ENCODE measurements around the gene DOCK3.
"Not testable (repeated sequence)": the region's sequence is repeated elsewhere in the genome, so short reads cannot be mapped to it uniquely, and the experiment has no call there.

Gene DOCK3

DNA sequence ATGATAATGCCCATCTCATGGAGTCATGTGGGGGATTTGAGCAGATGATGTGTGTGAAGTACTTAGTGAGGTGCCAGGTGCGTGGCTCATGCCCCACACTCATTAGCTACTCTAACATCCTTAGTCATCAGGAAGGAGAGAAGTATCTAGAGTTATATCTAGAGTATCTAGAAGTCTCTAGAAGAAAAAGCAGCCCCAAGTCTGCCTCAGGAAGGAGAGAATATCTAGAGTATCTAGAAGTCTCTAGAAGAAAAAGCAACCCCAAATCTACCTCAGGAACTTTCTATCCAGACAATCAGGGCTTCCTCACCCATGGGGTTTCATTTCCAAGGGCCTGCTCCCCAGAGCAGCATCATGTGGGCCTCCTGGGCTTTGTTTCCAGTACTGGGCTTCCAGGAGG is 24.7 kb upstream of the DOCK3 start:
- Histone ChIP-seq H3K4me3 (no peak overlapping the region), H3K27ac (no peak overlapping the region)

DNA sequence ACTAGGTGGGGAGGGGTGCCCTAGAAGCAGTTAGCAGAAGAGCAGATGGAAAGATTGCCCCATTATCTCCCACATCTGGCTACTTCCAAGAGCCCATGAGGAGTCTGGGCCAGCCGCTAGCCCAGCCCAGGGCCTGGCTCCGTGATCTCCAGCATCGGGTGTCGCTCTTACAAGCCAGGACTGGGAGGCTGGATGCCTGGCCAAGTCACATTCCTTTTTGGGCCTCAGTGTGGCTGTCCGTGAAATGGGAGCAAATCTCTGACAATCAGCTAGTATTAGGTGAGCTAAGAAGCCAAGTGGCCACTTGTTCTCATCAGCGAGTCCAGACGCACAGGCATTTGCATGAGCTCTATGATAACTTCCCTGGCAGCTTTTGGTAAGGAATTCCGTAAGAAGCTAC is 23.3 kb upstream of the DOCK3 start:
- H3K4me3 ChIP-seq: no peak overlapping the region

DNA sequence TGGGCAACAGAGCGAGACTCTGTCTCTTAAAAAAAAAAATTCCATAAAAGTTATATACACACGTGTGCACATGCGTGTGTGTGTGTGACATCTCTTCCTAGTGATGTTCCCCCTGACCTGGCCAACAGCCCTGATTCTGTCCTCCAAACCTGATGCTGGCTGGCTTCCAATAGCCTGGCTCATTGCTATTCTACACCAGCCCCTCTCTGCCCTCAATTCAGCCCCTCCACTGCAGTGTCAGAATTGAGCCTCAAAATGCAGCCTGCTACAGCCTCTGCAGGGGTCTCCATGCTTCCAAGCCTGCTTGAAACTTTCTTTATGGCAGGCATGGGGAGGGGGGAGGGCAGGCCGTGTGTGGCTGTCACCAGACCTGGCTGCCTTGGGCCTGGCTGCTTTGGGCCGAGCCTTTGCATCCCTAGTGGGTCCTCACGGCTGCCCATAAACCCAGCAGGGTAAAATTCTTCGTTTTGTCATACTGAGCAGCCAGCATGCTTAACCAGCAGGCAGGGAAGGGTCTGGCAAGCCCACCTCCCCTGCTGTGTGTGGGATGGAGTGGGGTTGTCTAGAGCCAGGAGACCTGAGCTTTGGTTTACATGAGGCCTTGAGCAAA is 22.7 kb upstream of the DOCK3 start:
- no peak overlapping the region for H3K27ac ChIP-seq
- no peak overlapping the region for H3K4me3 ChIP-seq

More for the DNA sequence above, 23.3 kb upstream of the DOCK3 start:
- no peak overlapping the region for H3K27ac ChIP-seq

DNA sequence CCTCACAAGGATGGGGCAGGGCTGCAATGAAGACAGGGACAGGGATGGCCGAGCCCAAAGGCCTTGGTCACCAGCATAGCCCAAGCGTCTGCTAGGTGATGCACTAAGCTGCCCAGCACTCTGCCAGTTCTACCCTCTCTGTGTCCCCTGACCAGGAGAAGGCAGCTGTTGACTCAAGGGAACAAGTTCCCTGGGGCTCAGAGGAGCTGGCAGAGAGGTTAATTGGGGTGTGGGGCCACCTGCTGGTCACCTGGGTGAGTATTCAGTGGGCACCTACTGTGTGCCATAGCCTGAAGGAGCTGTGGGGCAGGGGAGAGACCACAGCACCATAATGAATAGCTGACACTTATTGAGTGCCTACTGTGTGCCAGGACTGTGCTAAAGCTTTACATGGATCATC is 22.0 kb upstream of the DOCK3 start:
- H3K27ac ChIP-seq: no peak overlapping the region
- H3K4me3 ChIP-seq: no peak overlapping the region

DNA sequence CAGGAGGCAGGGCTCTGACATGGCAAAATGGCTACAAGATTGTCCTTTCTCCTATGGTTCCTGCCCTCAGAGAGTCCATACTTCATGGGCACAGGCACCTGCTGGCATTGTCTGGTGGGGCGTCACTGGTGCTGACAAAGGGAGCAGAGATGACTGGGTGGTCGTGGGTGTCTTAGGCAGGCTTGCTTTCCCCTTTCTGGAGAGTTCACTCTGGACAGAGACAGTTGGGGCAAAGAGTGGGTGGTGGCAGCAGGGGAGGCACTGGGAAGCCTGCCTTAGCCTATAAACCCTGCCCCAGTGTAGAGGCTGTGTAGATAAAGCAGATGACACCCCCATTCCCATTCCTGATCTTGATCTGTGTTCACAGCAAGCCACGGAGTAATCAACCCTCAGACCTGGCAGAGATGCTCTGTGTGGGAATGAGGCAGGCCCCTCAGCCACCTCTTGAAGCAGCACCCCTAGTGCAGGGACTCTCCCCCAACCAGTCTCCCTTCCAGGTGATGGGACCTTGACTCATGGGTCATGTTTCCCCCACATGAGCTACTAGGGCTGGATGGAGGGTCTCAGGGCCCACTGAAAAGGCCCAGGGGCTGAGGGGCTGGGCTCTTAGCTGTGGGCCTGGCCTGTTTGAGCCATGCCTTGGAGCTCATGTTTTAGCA is 20.7 kb upstream of the DOCK3 start:
- Histone ChIP-seq H3K4me3 (no peak overlapping the region), H3K27ac (peak overlapping the region in 1 of 21 experiments; percentile 0)

DNA sequence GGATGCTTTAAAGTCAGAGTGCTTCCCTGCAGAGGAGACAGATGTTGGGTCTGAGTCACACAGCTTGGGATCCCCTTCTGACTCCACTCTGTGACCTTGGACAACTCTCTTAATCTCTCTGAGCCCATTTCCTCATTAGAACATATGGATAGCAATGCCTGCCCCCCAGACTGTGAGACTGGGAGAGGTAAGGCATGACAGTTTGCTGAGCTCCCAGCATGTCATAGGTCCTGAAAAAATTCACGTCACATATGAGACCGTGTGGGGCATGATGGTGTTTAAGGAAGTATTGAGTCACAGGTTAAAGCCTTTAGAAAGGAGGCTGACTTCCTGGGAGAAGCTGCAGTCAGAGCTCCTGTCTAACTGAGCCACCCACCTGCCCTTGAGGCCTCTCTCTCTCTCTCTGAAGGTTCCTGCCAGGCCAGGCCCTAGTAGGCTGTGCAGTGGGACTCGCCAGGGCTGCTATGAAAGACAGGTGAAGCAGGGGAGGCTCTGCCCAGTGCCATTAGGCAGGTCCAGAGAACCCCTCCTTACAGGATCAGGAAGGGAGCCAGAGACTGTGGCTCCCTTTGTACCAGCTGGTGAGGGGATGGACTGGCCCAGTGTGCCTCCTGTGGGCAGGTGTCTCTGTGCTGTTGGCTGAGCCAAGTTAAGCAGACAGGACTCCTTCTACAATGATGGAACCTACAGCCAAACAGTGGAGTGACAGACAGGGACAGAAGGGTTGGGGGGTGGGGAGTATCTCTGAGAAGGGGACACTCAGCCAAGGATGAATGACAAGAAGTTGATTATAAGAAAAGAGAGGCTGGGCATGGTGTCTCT is 19.5 kb upstream of the DOCK3 start:
- Histone ChIP-seq H3K27ac (no peak overlapping the region), H3K4me3 (no peak overlapping the region)

DNA sequence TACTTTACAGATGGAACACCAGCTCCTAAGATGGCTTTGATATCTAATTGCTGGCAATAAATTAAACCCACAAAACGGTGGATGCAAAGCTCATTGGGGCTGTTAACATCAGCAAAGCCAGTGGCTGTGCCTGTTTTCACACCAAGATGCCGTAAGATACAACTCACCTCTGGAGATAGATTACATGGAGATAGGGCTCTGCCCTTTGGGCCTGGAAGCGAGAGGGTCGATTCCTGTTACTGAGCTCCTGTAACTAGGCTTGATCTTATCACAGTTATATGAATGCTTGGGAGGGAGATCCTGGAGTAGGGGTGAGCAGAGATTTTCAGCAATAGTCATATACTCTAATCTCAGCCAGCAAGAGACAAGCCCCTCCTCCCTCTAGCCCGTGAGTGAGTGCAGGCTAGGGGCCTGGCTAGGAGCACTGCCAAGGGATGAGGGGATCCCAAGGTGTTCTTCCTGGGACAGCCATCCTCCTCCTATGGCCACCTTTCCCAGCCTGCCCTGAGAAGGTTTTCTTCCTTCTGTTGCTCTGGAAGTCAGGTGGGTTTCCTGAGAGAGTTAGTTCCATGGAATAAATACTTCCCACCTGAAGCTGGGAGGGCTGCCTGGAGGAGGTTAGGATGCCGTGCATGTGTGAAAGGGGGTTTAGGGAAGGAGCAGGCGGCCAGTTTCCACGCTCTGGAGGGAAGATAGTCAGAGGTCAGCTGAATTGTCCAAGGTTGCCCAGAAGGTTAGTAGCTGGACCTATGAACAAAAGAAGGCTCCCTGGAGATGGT is 18.1 kb upstream of the DOCK3 start:
- Histone ChIP-seq H3K27ac (no peak overlapping the region), H3K4me3 (no peak overlapping the region)

DNA sequence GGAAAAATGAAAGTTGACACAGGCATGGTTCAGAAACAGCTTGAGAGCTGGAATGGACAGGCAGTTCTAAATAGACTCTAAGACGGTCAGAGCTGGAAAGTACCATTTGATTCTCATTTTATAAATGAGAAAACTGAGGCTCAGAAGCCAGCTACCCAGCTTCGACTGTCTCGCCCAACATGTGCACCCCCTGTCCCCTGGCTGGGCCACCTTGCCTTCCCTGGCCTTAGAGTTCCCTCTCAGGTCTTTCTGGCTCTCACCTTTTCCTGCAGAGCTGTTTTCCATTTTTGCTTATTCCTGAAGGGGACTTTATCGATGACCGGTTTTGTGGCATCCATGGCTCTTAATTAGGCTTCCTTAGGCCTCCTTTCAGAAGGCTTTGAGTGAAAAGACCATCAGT is 17.3 kb upstream of the DOCK3 start:
- no peak overlapping the region for H3K4me3 ChIP-seq
- H3K27ac ChIP-seq: no peak overlapping the region

DNA sequence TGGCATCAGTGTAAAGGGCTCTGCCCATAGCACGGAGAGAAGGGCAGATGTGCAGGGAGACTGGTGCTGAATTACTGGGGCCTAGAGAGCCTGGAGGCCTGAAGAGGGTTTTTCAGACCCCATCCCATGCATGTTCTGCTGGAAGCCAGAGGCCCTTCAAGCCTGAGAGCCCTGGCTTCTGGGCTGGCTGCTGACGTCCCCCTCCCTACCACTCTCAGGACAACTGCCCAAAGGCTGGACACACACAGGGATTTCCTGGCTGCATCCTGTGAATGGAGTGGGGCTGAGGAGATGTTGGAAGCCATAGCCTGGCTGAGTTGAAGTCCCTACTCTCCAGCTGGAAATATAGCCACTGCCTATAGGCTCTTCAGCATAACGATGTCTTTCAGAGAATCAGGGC is 16.9 kb upstream of the DOCK3 start:
- Histone ChIP-seq H3K4me3 (no peak overlapping the region), H3K27ac (no peak overlapping the region)

DNA sequence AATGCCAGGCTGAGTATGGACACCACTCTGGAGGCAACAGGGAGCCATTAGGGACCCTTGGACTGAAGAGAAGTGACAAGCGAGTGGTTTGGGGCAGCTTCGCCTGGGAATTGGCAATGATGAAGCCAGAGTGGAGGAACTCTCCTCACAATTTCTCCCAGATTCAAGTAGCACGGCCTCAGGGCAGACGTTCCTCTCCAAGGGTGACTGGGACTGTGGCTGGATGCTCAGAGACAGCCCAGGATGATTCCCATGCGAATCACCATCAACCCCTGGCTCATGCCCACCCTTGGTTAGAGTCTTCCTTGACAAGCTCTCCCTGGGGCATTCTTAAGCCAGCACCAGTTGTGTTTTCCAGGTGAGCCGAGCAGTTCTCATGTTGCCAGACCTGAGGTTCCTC is 16.3 kb upstream of the DOCK3 start:
- Histone ChIP-seq H3K4me3 (no peak overlapping the region), H3K27ac (no peak overlapping the region)

DNA sequence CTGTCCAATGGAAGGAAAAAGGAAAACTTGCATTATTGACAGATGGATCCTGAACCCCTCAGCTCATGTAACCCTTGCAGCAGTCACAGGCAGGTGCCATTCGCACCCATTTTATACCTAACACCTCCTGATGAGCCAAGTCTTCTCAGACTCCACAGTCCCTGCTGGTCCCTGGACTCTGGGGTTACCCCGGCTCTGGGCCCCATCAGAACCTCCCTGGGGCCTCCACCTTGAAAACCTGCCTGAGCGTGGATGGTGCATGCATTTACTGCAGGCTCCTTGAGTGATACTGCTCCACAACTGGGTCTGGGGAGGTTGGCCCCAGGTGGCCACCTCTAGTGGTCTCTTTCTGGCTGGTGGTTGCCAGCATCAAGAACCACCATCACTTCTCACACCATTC is 15.9 kb upstream of the DOCK3 start:
- no peak overlapping the region for H3K27ac ChIP-seq
- no peak overlapping the region for H3K4me3 ChIP-seq

DNA sequence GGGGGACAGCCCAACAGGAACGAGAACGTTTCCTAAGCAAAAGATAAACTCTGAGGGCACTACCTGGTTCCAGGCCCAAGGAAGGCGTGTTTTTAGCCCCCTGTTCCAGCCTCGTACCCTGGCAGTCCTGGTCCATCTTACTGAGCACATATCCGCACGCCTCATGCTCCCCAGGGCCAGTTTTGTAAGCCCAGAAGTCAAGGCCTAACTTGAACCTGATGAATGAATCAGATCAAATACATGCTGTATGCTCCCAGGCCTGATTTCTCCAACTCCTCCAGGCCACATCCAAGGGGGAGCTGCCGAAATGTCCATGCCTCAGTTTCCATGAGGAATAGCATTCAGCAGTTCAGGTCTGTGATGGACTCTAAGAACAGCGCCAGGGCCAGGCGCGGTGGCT is 14.3 kb upstream of the DOCK3 start:
- no peak overlapping the region for H3K4me3 ChIP-seq
- H3K27ac ChIP-seq: no peak overlapping the region

DNA sequence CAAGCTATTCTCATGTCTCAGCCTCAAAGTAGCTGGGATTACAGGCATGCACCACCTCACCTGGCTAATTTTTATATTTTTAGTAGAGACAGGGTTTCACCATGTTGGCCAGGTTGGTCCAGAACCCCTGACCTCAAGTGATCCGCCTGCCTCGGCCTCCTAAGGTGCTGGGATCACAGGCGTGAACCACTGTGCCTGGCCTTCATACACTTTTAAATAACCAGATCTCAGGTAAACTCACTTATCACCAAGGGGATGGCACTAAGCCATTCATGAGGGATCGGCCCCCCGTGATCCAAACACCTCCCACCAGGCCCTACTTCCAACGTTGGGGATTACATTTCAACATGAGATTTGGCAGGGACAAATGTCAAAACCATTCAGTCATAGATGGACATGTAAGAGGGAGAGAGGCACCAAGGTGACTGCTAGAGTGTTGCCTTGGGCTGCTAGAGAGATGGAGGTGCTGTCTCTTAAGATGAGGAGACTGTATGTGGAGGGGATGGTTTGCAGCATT is 13.3 kb upstream of the DOCK3 start:
- no peak overlapping the region for H3K27ac ChIP-seq
- no peak overlapping the region for H3K4me3 ChIP-seq

DNA sequence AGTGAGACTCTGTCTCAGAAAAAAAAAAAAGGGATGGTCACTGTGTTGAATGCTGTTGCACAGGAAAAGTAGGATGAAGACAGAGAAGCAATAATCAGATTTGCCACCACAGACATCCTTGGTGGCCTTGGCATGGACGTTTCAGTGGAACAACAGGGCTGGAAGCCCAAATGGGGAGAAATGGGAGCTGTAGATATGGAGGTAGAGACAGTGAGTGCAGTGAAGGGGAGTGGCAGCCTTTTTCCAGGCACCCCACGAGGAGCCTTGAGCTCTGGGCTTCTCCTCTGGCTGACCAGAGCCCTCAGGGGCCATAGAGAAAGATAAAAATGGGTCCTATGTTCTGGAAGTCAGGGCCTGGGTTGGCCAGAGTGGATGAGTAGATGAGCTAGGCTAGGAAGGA is 12.3 kb upstream of the DOCK3 start:
- no peak overlapping the region for H3K4me3 ChIP-seq

DNA sequence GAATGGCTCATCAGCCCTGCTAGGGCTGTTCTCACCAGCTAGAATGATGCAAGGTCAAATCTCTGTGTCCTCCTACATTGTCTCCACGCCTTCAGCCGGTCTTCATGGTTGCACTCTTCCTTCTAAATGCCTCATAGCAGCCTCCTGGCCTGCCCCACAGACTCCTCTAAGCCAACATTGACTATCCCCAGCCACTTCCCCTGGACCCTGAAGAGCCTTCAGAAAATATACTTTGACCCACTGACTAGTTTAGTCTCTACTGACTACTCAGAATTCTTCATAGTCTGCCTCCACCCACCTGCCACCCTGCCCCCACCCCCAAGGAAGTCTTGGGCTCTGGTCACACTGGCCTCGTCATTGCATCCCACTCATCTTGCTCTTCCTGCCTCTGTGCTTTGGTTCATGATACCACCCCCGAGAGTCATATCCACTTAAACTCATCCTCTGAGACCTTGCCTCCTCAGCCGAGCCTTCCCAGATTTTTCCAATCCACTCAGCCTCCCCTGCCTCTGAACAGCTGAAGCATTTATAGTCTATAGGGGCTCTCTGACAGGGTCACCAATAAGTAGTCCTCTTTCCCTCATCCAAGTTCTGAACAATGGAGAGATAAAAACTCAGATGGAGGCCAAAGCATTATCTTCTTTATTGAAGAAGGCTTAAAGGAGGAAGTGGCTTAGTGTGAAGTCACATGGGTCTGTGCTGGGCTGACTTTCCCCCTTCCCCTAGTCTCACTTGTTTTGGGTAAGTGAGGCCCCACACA is 9.5 kb upstream of the DOCK3 start:
- Histone ChIP-seq H3K27ac (no peak overlapping the region), H3K4me3 (no peak overlapping the region)

More for the DNA sequence above, 12.3 kb upstream of the DOCK3 start:
- no peak overlapping the region for H3K27ac ChIP-seq

DNA sequence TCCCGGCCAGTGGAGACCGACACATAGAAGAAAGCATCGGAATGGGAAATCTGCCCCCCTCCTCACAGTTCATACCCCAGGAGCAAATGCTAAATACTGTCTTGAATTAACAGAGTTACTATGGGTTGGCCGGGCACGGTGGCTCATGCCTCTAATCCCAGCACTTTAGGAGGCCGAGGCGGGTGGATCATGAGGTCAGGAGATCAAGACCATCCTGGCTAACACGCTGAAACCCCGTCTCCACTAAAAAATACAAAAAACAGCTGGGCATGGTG is 8.9 kb upstream of the DOCK3 start:
- H3K4me3 ChIP-seq, H3K27ac ChIP-seq: not testable (repeated sequence)

DNA sequence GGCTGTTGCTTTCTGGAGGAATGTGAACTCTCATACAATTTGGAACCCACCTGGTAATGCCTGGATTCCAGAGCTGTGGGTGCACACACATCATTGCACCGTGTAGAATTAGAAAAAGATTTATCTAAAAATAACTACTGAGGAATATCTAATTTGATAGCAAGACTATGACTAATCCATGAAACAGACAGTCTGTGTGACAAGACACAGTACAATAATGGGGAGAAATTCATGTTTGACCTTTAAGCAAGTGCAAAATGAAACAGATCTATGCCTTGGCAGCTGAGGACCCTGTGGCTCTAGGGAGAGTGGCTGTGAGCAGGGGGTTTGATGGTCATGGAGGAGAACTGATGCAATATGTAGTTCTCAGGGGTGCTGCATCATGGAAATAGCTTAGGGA is 7.9 kb upstream of the DOCK3 start:
- no peak overlapping the region for H3K27ac ChIP-seq
- no peak overlapping the region for H3K4me3 ChIP-seq

DNA sequence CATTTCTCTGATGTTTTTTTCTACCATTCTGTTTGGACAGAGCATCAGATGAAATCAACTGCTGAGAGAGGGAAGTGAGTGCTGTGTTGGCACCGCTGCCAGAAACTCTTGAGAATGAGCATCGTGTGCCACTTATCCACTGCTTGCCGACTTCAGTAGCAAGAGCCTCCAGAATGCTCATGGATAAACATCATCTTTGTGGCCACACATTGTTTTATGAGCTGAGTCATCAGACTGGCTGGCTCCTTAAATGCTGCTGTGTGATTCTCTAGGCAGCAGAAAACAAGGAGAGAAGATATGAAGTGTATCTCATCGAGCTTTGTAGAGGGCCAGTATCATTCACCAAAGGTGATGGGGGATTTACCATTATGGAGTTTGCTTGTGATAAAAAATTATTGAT is 3.4 kb upstream of the DOCK3 start:
- no peak overlapping the region for H3K4me3 ChIP-seq
- H3K27ac ChIP-seq: no peak overlapping the region

DNA sequence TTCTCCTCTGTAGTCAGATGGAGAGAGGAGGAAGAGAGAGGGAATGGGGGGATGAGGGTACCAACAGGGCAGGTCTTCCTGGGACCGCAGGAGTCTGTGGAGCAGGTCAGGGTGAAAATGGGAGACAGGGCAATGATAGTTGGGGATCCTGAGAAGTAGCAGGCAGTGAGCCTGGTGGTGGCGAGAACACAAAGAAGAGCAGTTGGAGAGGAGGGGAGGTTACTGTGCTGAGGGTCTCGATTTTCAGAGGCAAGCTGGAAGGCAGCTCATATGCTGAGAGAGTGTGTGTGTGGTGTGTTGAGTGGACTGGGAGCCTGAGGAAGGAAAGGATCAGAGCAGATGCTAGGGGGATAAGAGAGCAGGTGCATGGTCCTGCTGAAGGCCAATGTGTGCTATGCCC is 2.1 kb upstream of the DOCK3 start:
- no peak overlapping the region for H3K27ac ChIP-seq
- no peak overlapping the region for H3K4me3 ChIP-seq

DNA sequence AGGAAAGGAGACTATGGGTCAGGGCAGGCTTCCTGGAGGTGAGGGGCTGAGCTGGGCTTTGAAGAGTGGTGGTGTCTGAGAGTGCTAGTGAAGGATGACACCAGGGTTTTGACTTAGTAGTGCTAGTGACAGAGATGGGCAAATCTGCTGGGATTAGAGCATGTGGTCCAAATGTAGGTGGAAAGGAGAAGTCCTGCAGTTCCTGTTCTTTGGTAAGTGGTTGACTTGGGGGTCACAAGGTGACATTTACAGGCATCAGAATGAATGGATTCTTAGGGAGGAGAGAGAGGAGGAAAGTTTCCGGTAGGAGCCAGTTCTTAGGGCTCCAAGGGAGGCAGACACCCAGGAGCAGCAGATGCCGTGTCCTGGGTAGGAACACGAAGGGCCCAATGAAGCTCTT is 796 bp upstream of the DOCK3 start:
- H3K27ac ChIP-seq: no peak overlapping the region
- H3K4me3 ChIP-seq: no peak overlapping the region
